Fibroblast of skin of scalp (primary cell): ENCODE data around the gene DAD1.
"Not testable (repeated sequence)": the region's sequence is repeated elsewhere in the genome, so short reads cannot be mapped to it uniquely, and the experiment has no call there.

Source experiments
- DNase-seq: peaks from one replicate; pipeline ENCODE4 v3.0.0-alpha.2; 2013

Gene DAD1

DNA sequence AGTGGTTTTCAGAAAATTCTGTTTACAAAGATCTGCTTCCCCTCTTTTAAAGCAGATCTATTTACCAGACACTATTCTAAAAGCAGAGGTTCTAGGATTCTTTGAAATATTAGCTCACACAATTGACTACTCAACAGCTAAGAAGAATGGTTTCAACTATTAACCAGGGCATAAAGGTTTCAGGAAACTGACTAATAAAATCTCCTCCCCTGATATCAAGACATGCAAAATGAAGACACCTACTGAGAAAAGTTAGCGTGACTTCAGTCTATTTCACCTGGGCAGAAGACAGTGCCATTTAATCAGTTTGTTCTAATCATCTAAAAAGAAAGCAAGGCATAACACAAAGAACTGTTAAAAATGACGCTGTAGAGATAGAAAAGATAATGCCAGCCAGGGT lies 22.2 kb downstream of the DAD1 start:
- DNase-seq: no peak

DNA sequence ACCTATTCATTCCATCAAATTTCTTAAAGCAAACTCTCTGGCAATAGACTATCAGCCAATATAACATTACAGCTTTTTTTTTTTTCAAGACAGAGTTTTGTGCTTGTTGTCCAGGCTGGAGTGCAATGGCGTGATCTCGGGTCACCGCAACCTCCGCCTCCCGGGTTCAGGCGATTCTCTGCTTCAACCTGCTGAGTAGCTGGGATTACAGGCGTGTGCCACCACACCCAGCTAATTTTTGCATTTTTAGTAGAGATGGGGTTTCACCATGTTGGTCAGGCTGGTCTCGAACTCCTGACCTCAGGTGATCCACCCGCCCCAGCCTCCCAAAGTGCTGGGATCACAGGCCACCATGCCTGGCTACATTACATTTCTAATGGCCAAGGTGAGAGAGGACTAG lies 22.8 kb downstream of the DAD1 start:
- not testable (repeated sequence) for DNase-seq

DNA sequence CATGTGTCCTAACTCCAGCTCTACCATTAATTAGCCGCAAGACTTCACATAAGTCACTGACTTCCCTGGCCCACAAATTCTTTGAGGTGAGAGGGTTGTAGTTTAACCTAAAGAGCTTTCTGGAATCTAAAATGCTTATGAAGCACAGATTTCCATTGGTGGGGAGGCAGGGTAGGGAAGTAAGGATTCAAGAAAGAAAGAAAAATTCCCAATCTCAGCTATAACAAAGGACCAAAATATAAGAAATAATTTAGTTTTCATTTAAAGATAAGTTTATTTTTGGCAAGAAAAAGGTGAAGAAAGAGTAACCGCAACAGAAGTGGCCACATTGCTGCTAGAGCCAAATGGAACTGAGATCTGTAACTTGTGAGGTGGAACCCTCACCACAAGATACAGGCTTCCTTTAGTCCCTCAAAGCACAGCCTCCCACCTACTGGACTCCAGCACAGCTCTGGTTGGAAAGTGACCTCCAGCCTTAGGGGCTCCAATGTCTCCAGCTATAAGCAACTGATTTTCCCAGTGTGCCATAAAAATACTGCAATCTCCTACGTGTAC lies 23.6 kb downstream of the DAD1 start:
- DNase-seq: no peak

DNA sequence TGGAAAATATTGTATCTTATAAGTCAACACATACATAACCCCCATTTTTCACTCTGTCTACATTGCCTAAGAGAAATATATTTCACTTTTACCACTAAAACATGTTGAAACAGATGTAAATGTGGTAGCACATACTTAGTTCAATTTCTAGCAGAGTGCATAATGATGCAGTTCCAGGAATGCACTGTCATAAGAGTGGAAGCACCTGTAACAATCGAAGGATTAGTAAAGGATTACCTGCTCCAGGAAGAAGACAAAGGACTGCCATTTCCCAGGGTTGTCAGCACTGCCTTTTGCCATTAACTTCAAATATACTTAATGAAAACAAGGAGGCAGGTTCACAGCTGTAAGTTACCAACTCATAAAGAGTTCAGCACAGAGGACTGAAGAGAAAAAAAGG lies 24.6 kb downstream of the DAD1 start:
- DNase-seq: no peak

DNA sequence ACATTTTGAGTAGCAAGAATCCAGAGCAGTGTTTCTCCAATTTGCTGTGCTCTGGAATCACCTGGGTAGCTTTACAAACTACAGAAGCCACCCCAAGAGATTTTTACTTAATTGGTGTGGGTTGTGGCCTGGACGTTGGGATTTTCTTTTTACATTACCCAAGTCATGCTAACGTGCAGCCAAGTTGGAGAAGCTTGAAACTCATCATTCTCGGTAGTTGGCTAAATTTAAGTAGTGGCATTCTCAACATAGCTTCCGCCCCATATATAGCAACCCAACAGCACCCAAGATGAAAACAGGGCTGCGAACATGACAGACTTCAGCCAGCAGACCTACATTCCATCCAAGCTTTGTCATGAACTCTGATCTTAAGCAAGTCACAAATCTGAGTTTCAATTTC lies 25.0 kb downstream of the DAD1 start:
- DNase-seq: peak; percentile 44

DNA sequence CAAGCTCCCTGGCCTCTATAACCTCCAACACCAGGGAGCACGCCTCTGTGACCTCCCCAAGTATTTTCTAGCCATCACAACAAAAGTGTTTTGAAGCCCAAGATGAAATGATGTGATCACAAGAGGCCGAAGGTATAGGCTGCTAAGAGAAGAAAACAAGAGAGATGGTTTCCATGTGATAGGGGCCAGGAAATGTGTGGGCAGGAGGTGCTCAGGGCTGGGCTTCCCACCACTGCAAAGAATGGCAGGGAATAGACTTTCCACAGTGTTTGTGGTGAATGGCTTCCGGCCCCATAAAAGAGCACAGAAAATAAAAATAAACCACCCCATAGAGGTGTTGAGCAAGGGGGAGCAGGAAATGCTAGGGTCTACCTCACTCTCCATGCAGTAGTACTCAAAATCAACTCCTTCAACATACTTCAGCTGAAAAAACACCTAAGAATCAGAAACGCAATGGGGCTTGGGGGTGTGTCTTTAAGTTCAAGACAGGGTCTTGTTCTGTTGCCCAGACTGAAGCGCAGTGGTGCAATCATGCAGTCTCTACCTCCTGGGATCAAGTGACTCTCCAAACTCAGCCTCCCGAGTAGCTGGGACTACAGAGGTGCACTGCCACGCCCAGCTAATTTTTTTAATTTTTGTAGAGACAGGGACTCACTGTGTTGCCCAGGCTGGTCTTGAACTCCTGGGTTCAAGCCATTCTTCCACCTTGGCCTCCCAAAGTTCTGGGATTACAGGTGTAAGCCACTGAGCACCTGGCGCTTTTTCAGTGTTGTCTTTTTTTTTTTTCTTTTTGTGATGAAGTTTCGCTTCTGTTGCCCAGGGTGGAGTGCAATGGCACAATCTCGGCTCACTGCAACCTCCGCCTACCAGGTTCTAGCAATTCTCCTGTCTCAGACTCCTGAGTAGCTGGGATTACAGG lies 27.1 kb downstream of the DAD1 start:
- no peak for DNase-seq

DNA sequence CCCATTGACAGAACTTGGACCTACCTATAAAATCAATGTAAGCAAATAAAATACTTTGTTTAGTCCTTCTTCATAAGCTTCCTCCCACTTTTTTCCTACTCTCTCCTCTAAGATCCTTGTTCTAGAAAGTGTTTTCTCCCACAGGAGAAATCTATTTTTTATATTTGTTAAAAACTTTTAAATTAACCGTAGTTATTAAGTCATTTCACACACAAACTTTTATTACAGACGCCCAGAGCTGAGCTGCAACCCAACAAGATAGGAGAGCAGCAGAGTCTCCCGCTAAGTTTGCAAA lies 27.7 kb downstream of the DAD1 start:
- no peak for DNase-seq

DNA sequence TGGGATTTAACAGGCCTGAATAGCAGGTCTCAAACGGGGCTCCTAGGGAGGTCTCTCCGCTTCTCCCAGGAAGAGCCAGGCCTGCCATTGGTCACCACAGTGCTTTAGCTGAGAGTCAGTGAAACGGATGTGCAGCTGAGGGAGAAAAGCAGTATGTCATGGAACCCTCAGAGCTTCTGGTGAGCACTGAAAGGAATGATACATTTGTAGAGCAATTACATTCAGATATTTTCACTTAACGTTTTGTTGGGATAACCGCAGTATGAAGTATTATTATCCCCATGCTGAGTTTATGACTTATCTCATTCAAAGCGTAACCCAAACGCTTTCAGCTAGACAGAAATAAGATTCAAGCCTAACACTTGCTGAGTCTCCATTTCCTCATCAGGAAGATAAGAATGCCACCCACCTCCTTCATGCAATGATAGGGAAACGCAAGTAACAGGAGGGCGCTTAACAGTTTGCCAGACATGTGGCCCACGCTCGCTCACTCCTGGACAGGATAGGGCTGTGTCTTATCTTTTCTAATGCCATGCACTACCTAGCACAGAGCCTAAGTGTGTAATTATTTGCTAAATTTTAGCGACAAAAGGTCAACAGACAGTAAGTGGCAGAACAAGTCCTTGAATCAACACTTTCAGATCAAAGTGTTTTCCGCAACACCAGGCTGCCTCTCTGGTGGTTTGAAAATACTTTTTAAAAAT lies 28.2 kb downstream of the DAD1 start:
- DNase-seq: no peak

DNA sequence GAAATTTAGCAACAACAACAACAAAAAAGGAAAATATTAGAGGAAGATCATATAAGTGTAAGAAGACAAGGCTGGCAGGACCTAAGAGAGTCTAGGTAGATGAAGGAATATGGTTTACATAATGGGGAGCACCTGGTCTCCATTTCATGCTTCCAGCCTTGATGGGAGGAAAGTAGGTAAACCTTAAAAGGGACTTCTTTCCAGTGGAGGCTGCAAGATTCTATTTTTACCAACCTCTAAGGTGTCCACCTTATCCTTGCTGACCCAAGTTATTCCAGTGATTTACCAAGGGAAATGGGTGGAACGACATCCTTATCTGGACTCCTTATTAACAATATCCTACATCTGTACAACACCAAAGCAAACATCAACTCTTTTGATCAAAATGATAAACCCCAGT lies 30.0 kb downstream of the DAD1 start:
- DNase-seq: no peak

DNA sequence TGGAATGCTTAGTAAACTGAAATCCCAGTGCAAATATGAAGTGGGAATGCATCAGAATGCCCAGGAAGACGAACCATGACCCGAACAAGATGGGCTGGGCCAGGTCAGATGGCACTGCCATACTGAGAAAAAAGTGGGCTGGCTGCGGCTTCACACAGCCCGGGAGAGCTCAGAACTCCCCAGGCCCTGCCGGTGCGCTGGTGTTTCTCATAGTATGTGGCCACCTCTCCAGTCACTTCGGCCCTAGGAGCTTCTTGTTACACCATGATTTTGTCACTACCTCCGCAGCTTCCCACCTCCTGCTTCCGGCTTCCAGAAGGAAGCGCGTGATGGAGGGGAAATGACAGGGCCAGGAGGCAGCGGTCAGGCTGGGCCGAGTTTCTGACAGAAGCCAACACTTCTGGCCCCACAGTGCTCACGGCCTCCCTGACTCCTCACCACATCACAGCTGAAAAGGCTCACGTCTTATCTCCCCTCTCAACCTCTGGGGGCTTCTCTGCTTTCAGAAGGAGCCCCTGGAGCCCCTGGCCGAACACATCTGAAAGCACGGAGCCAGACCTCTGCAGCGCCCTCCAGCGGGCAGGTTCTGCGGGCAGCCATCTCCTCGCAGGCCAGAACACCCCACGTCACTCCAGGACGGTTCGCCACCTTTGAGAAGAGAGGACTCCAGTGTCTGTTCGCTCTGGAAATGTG lies 30.7 kb downstream of the DAD1 start:
- no peak for DNase-seq

DNA sequence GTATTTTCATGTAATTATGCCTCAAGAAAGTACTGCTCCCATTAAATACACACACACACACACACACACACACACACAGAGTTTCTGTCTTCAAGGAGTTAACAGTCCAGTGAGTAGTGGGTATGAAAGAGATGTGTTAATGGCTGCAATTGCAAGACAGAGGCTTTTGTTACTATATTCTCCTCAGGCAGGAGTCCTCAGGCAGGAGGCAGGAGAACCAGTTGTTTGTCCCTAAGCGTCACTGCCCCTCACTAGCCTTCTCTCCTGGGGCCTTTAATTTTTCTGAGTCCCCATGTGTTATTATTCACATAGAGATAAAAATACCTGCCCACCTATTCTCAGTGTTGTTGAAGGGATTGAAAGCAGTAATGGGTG lies 31.2 kb downstream of the DAD1 start:
- no peak for DNase-seq

DNA sequence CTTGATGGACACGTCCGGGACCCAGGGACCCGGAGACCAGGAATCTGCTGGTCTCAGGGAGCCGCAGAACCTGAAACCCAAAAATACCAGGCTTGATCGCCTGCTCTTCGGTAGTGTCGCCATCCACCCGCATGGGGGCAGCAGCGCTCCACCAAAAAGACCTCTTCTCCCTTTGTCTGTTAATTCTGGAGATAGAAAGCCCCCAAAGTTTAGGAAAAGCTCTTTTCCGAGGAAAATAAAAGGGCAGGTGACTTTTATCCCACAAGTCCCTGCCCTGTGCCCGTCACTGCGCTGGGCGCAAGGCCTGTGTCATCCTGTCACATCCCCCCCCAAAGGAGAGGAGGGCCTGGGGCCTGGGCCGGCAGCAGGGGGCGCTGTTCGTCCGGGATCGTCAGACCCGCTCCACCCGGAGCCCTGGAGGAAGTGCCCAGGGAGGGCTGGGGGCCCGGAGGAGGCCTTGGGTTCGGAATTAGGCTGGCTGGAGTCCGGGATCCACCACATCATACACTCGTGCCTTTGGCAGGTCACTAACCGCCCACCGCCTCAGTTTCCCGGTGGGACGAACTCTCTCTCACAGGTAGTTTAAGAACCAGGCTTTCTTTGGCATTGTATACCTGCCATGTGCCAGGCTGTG lies 31.9 kb downstream of the DAD1 start:
- DNase-seq: peak; percentile 75

DNA sequence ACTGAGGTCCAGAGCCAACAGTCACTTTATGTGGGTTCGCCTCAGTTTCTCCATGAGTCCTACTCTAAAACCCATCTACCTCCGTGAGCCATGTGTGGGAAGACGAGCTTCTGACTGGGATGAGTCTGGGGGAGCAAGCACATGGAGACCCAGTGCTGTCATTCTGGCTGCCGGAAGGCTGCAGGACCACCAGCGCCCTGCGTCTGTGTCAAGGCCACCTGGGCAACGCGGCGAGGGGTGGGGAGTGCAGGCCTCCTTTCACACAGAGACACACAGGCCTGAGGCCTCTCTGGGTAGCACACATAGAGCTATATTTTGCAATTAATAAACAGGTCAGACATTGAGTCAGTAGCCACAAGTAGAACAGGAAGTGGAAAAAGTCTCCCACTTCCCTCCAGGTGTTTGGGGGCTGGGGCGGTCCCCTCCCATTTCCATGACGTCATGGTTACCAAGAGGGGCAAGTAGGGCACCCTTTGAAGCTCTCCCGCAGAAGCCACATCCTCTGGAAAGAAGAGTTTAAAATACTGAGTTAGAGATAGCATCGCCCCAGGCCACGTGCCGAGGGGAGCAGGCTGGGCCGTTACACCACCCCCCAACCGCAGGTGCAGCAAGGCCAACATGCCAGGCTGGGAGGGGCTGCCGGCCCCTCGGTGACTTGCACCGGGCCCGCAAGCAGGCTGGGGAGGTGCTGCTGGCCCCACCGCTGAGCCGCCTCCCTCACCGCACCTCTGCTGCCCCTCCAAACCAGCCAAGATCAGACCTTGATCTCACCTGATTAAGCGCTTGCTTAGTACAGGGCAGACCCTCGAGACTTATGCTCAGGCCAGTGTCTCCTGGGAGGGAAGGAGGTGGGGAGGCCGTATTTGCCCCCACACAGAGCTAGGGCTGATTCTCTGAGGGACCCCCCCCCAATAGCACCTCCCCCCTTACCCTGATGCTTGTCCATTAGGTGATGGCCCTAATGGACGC lies 32.7 kb downstream of the DAD1 start:
- DNase-seq: no peak

DNA sequence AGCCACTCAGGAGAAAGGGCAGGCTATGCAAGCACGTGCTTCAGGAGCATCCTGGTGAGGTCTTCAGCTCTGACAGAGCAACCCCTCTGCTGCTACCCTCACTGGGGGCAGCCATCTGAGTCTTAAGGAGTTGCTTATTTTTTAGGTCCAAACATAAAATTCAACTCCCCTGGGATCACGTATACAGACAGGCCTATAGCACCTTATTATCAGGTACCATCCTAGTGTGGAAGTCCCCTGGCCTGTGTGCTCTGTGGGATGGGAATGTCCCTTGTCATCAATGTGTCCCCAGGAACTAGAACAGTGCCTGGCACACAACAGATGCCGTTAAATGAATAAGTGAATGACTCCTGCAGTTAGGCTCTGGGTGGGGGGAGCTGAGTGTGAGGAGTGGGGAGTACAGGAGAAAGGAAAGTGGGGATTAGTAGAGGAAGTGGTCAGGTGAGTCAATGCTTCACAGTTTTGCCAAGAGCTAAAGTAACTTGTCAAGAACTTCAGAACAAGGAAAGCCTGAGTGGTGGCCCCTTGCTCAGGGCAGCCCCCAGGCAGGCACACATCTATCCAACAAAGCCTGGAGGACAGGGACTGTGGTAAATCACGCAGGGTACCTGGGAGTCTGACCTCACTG lies 33.5 kb downstream of the DAD1 start:
- no peak for DNase-seq

DNA sequence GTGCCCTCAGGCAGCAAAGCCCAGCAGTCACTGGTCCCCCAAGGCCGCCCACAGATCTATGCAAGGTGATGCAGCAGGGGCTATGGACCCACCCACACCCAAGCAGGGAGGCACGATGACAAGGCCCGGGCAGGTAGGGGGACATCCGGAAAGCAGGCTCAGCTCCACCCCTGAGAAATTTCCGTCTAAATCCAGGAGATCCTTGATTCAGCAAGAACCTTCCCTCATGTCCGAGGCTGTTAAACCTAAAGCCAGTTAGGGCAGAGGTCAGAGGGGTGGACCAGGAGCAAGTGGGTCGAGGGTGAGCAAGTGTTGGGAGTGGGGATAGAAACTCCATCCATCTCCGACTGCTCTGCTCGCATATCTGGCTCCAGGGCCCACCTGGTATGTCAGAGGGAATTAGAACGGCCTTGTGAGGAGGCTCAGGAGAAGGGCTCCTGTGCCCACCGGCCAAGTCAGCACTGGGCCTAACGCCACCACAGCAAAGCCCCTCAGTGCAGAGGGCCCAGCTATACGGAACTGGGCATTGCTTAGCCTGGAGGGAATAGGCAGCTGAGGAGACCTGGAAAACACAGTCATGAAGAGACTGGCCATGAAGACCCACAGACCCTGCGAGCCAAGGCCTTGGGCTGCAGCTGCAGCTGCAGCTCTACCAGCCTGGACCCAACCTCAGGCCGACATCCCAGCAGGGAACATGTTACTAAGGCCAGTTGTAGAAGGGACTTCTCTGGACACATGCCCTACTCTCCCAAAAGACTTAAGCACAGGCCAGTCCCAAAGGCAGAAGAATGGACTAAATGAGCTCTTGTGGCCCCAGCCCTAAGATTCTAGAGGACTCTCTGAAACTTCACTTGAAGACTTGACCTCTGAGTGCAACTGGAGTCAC lies 34.3 kb downstream of the DAD1 start:
- no peak for DNase-seq

DNA sequence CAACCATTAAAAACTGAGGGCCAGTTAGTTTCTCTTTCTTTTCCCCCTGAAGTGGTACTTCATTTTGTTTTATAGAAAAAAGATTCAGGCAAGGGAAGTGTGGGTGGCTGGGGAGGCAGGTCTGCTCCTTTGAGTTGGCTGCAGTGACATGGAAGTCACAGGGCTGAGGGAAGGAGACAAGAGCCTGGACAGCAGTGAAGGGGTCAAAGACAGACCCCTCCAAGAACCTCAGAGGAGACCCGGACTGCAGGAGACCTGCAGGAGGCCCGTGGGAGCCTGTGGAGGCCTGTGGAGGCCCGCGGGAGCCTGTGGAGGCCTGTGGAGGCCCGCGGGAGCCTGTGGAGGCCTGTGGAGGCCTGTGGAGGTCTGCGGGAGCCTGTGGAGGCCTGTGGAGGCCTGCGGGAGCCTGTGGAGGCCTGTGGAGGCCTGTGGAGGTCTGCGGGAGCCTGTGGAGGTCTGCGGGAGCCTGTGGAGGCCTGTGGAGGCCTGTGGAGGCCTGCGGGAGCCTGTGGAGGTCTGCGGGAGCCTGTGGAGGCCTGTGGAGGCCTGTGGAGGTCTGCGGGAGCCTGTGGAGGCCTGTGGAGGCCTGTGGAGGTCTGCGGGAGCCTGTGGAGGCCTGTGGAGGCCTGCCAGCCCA lies 35.0 kb downstream of the DAD1 start:
- not testable (repeated sequence) for DNase-seq

DNA sequence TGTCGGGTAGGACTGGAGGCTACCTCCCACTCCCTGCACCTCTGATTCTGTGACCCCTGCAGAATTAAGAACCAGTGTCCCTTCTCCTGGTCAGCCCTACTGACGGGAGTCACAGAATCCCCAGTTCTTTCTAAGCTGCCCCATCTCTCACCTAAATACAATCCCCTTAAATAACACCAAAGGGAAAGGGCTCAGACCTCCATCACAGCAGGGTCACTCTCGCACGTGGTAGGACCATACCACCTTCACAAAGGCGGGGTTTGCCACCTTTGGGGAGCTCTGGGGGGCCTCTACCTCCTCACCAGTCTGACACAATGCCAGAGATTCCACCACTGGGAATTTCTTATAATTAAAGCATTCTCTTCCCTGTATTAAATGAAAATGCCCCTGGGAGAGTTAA lies 35.6 kb downstream of the DAD1 start:
- DNase-seq: no peak

DNA sequence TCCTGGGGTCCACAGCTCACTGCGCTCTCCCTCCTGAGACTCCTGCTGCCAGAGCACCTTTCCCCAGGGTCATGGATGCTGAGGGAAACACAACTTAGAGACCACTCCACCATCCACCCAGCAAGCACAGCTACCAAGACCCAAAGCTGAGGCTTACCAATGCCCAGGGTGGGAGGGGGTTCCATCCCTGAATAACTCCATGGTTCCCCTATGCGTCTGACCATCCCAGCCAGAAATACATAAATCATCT lies 36.3 kb downstream of the DAD1 start:
- DNase-seq: no peak

DNA sequence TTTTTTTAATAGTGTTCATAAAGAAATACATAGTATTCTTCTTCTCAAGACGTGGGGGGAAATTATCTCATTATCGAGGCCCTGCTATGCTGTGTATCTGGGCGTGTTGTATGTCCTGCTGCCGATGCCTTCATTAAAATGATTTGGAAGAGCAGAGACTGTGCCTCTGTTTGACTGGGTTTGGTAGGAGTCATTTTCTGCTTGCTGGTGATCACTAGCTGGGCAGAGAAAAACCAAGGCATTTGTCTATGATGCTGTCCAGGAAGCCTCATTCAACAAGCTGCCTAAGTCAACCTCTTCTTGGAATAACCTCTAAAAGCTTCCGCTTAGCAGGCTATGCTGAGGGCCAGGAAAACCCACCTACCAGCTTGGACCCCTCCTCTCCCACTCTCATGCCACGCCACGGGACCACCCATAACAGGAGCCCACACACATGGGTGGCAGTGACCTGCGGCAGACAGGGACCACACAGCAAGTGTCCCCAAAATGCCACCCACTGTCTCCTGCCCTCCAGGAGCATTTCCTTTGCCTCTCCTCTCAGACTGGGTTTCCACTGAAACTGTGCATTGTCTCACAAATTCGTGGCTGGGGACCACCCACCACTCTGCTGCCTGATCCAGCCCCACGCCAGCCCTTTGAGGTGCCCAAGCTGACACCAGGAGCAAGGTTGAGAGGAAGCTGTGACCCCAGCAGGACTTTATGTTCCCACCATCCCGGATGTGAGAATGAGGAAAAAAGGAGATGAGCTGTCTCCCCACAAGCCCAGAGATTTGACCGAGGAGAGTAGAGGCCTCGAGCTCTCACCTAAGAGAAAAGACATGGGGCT lies 36.8 kb downstream of the DAD1 start:
- DNase-seq: no peak
